H9 (cell line): ENCODE data around the gene SSNA1. TPM values are rescaled to one million over a fixed set of nuclear protein-coding genes. Genes with fewer than 3 reads are reported as not detected.

Experiments
- DNase-seq: peaks from one replicate; pipeline ENCODE4 v3.0.0-alpha.2; 2017
- H2AFZ ChIP-seq: one replicate; pipeline ENCODE4 v1.6.1; 2013; ENCODE audit warnings: mild to moderate bottlenecking, low read length, control low read depth, moderate library complexity
- H2AK5ac ChIP-seq: 2 replicates; pipeline ENCODE4 v1.6.1; 2013; ENCODE audit warnings: low read length, control low read depth, mixed read lengths; ENCODE audit not compliant: insufficient read length
- H2BK120ac ChIP-seq: one replicate; pipeline ENCODE4 v1.6.1; 2013; ENCODE audit warnings: low read depth, mild to moderate bottlenecking, low read length, control low read depth, inconsistent platforms; ENCODE audit not compliant: poor library complexity, severe bottlenecking
- H2BK12ac ChIP-seq: 2 replicates; pipeline ENCODE4 v1.6.1; 2013; ENCODE audit warnings: low read length, control low read depth, mixed read lengths, low read depth; ENCODE audit not compliant: insufficient read length
- H2BK15ac ChIP-seq: 2 replicates; pipeline ENCODE4 v1.6.1; 2013; ENCODE audit warnings: low read depth, low read length, control low read depth
- H2BK20ac ChIP-seq: one replicate; pipeline ENCODE4 v1.6.1; 2013; ENCODE audit warnings: low read depth, mild to moderate bottlenecking, low read length, control low read depth, inconsistent platforms; ENCODE audit not compliant: poor library complexity, severe bottlenecking
- H2BK5ac ChIP-seq: 2 replicates; pipeline ENCODE4 v1.6.1; 2013; ENCODE audit warnings: low read length, control low read depth, mixed read lengths; ENCODE audit not compliant: insufficient read length
- H3K14ac ChIP-seq: 2 replicates; pipeline ENCODE4 v1.6.1; 2013; ENCODE audit warnings: low read length, control low read depth; ENCODE audit not compliant: insufficient read depth
- H3K18ac ChIP-seq: 2 replicates; pipeline ENCODE4 v1.6.1; 2013; ENCODE audit warnings: low read depth, mild to moderate bottlenecking, mixed read lengths, low read length, control low read depth; ENCODE audit not compliant: insufficient read length
- H3K23ac ChIP-seq: 2 replicates; pipeline ENCODE4 v1.6.1; 2013; ENCODE audit warnings: low read length, control low read depth, mixed read lengths, low read depth; ENCODE audit not compliant: insufficient read length
- H3K23me2 ChIP-seq: 2 replicates; pipeline ENCODE4 v1.6.1; 2013; ENCODE audit warnings: low read depth, mild to moderate bottlenecking, mixed read lengths, low read length, control low read depth; ENCODE audit not compliant: insufficient read length, poor library complexity, severe bottlenecking
- H3K27ac ChIP-seq: 2 replicates; pipeline ENCODE4 v1.5.1; 2013; ENCODE audit warnings: low read length, control low read depth, mixed read lengths, low read depth; ENCODE audit not compliant: insufficient read length
- H3K27me3 ChIP-seq: 2 replicates; pipeline ENCODE4 v1.6.1; 2013; ENCODE audit warnings: low read length, control low read depth, inconsistent platforms; ENCODE audit not compliant: insufficient read depth
- H3K4ac ChIP-seq: 2 replicates; pipeline ENCODE4 v1.6.1; 2013; ENCODE audit warnings: low read depth, mild to moderate bottlenecking, control low read depth, inconsistent platforms, low read length, moderate library complexity
- H3K4me1 ChIP-seq: 2 replicates; pipeline ENCODE4 v1.6.1; 2013; ENCODE audit warnings: low read length, control low read depth, inconsistent platforms; ENCODE audit not compliant: insufficient read depth
- H3K4me2 ChIP-seq: 2 replicates; pipeline ENCODE4 v1.6.1; 2013; ENCODE audit warnings: low read length, control low read depth, mixed read lengths; ENCODE audit not compliant: insufficient read length, insufficient read depth
- H3K56ac ChIP-seq: 2 replicates; pipeline ENCODE4 v1.6.1; 2013; ENCODE audit warnings: low read depth, mild to moderate bottlenecking, mixed read lengths, low read length, control low read depth; ENCODE audit not compliant: insufficient read length
- H3K79me1 ChIP-seq: 2 replicates; pipeline ENCODE4 v1.6.1; 2013; ENCODE audit warnings: low read depth, mild to moderate bottlenecking, moderate library complexity, low read length, control low read depth, inconsistent platforms; ENCODE audit not compliant: insufficient read depth, poor library complexity, severe bottlenecking
- H3K79me2 ChIP-seq: 2 replicates; pipeline ENCODE4 v1.6.1; 2013; ENCODE audit warnings: low read length, control low read depth, inconsistent platforms; ENCODE audit not compliant: insufficient read depth
- H3K9ac ChIP-seq: 2 replicates; pipeline ENCODE4 v1.6.1; 2013; ENCODE audit warnings: low read length, control low read depth, mixed read lengths; ENCODE audit not compliant: insufficient read length; ENCODE audit errors: extremely low read depth
- H3K9me3 ChIP-seq: one replicate; pipeline ENCODE4 v1.6.1; 2013; ENCODE audit warnings: low read depth, low read length, inconsistent platforms; ENCODE audit not compliant: control insufficient read depth
- H3T11ph ChIP-seq: one replicate; pipeline ENCODE4 v1.6.1; 2013; ENCODE audit warnings: mild to moderate bottlenecking, low read length, control low read depth, inconsistent platforms
- H4K20me1 ChIP-seq: one replicate; pipeline ENCODE4 v1.6.1; 2013; ENCODE audit not compliant: control insufficient read depth, insufficient read length, insufficient read depth
- H4K5ac ChIP-seq: 2 replicates; pipeline ENCODE4 v1.6.1; 2013; ENCODE audit warnings: low read depth, mild to moderate bottlenecking, mixed read lengths, low read length, control low read depth; ENCODE audit not compliant: insufficient read length
- H4K8ac ChIP-seq: replicated peaks from 2 replicates; pipeline ENCODE4 v1.6.1; 2013; ENCODE audit warnings: low read length, control low read depth, mixed read lengths, low read depth; ENCODE audit not compliant: insufficient read length
- H4K91ac ChIP-seq: 2 replicates; pipeline ENCODE4 v1.6.1; 2013; ENCODE audit warnings: low read depth, mild to moderate bottlenecking, moderate library complexity, mixed read lengths, low read length, control low read depth; ENCODE audit not compliant: insufficient read length
- H3K27ac Mint-ChIP-seq, 3 experiments: 2 replicates in 2 of 3; 3 replicates in 1 of 3; pipeline ENCODE4 v1.8.0; 2020 to 2021; ENCODE audit warnings: mixed read lengths in 3 of 3, mild to moderate bottlenecking in 1 of 3, moderate library complexity in 1 of 3
- H3K27me3 Mint-ChIP-seq: 2 replicates; pipeline ENCODE4 v1.8.0; 2021; ENCODE audit warnings: low read depth, mild to moderate bottlenecking, moderate library complexity, mixed read lengths
- H3K36me3 Mint-ChIP-seq, 3 experiments: 2 replicates in 2 of 3; 3 replicates in 1 of 3; pipeline ENCODE4 v1.8.0; 2020 to 2021; ENCODE audit warnings: low read depth in 3 of 3, mixed read lengths in 3 of 3; ENCODE audit not compliant: insufficient read depth in 1 of 3
- H3K4me1 Mint-ChIP-seq, 2 experiments: 2 replicates each; pipeline ENCODE4 v1.8.0; 2020; ENCODE audit warnings: mixed read lengths in 2 of 2
- H3K4me3 Mint-ChIP-seq, 2 experiments: 2 replicates in 1 of 2; 3 replicates in 1 of 2; pipeline ENCODE4 v1.8.0; 2020 to 2021; ENCODE audit warnings: mild to moderate bottlenecking in 2 of 2, mixed read lengths in 2 of 2, moderate library complexity in 1 of 2
- H3K9me3 Mint-ChIP-seq, 2 experiments: 2 replicates in 1 of 2; 3 replicates in 1 of 2; pipeline ENCODE4 v1.8.0; 2020; ENCODE audit warnings: mild to moderate bottlenecking in 2 of 2, mixed read lengths in 2 of 2, moderate library complexity in 1 of 2
- WGBS: extraction: QIAGEN DNeasy Blood & Tissue Kit; methylation state at CpG from one replicate; pipeline ENCODE4 v1.1.7; 2013; ENCODE audit warnings: missing lambda C conversion rate, low lambda C conversion rate, mixed read lengths; ENCODE audit not compliant: insufficient read length; ENCODE audit errors: extremely low coverage; 5-methylcytosine and 5-hydroxymethylcytosine counted together
- total RNA-seq: library from RNA; stranded (reverse); gene quantifications from 2 replicates; pipeline ENCODE4 v1.2.1, GENCODE V29; 2021
- TF ChIP-seq, protein P1 (sequence below): fragments of 200-600 bp; sonication (generic); conservative IDR thresholded peaks from 3 replicates; pipeline ENCODE4 v1.8.0; 2021; ENCODE audit warnings: antibody characterized with exemption, mild to moderate bottlenecking

SSNA1 gene
- total RNA-seq, 1 experiment from 2014 or later = 69.2 TPM

DNA sequence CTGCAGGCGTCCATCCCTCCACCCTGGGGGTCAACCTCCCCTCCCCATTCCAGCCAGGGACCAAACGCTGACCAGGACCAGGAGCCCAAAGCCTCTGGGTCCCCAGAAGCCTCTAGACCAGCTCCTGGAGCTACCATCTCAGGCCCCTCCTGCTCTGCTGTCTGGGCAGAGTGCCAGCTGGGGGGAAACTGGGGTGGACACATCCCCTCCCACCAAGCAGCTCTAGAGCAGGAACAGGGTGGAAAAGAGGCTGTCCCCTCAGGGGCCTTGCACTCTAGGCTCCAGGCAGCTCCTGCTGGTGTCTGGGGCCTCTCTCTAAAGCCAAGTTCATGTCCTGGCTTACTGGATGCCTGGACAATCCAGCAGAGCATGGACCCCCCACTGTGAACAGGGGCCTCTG lies 4.4 kb downstream of the SSNA1 start:
- Mint-ChIP-seq H3K27ac (no peak overlapping the region), H3K36me3 (peaks cover 5 to 15% (median 12%) of the 10 kb centered on the region in 3 experiments; a peak in 5 of 7 replicates), H3K4me1 (peaks cover 13 to 17% of the 10 kb centered on the region in 2 experiments), H3K4me3 (no peak overlapping the region), H3K9me3 (no peaks in the 10 kb centered on the region), H3K27me3 (no peaks in the 10 kb centered on the region)
- Histone ChIP-seq H3K23me2 (peaks cover 8% of the 10 kb centered on the region), H3K27me3 (no peaks in the 10 kb centered on the region), H3K23ac (no peak overlapping the region), H3T11ph (no peak overlapping the region), H3K9ac (no peak overlapping the region), H2BK15ac (no peak overlapping the region), H3K4me1 (peaks cover 5% of the 10 kb centered on the region; the same call in 1 of the 2 replicates), H2BK5ac (no peak overlapping the region), H2AFZ (no peak overlapping the region), H2BK120ac (no peak overlapping the region), H3K56ac (no peak overlapping the region), H3K79me2 (peaks cover 2% of the 10 kb centered on the region; the same call in 1 of the 2 replicates), H2AK5ac (no peak overlapping the region), H4K91ac (no peak overlapping the region), H3K27ac (no peak overlapping the region), H4K8ac (no peak overlapping the region), H3K4ac (no peak overlapping the region), H3K18ac (no peak overlapping the region), H4K20me1 (no peaks in the 10 kb centered on the region), H3K9me3 (no peaks in the 10 kb centered on the region), H3K14ac (no peak overlapping the region), H2BK20ac (no peak overlapping the region), H4K5ac (no peak overlapping the region), H3K79me1 (peaks cover under 1% of the 10 kb centered on the region), H2BK12ac (no peak overlapping the region), H3K4me2 (no peak overlapping the region)
- DNase-seq = no peak
- TF ChIP-seq, protein P1, sequence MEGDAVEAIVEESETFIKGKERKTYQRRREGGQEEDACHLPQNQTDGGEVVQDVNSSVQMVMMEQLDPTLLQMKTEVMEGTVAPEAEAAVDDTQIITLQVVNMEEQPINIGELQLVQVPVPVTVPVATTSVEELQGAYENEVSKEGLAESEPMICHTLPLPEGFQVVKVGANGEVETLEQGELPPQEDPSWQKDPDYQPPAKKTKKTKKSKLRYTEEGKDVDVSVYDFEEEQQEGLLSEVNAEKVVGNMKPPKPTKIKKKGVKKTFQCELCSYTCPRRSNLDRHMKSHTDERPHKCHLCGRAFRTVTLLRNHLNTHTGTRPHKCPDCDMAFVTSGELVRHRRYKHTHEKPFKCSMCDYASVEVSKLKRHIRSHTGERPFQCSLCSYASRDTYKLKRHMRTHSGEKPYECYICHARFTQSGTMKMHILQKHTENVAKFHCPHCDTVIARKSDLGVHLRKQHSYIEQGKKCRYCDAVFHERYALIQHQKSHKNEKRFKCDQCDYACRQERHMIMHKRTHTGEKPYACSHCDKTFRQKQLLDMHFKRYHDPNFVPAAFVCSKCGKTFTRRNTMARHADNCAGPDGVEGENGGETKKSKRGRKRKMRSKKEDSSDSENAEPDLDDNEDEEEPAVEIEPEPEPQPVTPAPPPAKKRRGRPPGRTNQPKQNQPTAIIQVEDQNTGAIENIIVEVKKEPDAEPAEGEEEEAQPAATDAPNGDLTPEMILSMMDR = no peak
- WGBS = no CpG with 5 or more reads among the region's 2 CpGs
